Esophagus muscularis mucosa (tissue), 4 donors: ENCODE data around the gene CTTNBP2. TPM values are rescaled to one million over a fixed set of nuclear protein-coding genes. Genes with fewer than 3 reads are reported as not detected.

Source experiments
- DNase-seq: peaks from one replicate; pipeline ENCODE4 v3.0.0-alpha.2; 2017; ENCODE audit errors: extremely low spot score
- H3K27ac ChIP-seq, 4 donors: fragments of 200-600 bp; sonication (generic); replicated peaks in 1 of 4; 1 replicate in 3 of 4; 2 replicates in 1 of 4; pipeline ENCODE4 v1.5.1; 2016 to 2019; ENCODE audit warnings: mild to moderate bottlenecking in 1 of 4
- H3K27me3 ChIP-seq, 4 donors: fragments of 200-600 bp; sonication (generic); one replicate each; pipeline versions ENCODE4 v1.5.1 to v1.6.0; 2016 to 2019
- H3K36me3 ChIP-seq, 4 donors: fragments of 200-600 bp; sonication (generic); one replicate each; pipeline ENCODE4 v1.5.1; 2016 to 2019
- H3K4me1 ChIP-seq, 4 donors: fragments of 200-600 bp; sonication (generic); one replicate each; pipeline ENCODE4 v1.5.1; 2016 to 2019
- H3K4me3 ChIP-seq, 4 donors: fragments of 200-600 bp; sonication (generic); 1 replicate in 2 of 4; 2 replicates in 2 of 4; pipeline ENCODE4 v1.5.1; 2016 to 2019; ENCODE audit warnings: mild to moderate bottlenecking in 4 of 4, moderate library complexity in 1 of 4
- H3K9me3 ChIP-seq, 4 donors: fragments of 200-600 bp; sonication (generic); 1 replicate in 3 of 4; 2 replicates in 1 of 4; pipeline ENCODE4 v1.5.1; 2016 to 2019
- CTCF ChIP-seq, 3 experiments: fragments of 200-600 bp in 2 of 3; fragments of 450-650 bp in 1 of 3; sonication (generic) in 2 of 3; IDR thresholded peaks; one replicate each; pipeline ENCODE4 v1.5.1; 2017 to 2019; ENCODE audit warnings: antibody characterized with exemption in 3 of 3, mild to moderate bottlenecking in 2 of 3, moderate library complexity in 1 of 3
- EP300 ChIP-seq: sonication (generic); formaldehyde crosslinking; IDR thresholded peaks from one replicate; pipeline ENCODE4 v1.6.1; 2017; ENCODE audit warnings: antibody characterized with exemption
- POLR2A ChIP-seq: fragments of 450-650 bp; IDR thresholded peaks from one replicate; pipeline ENCODE4 v1.6.1; 2017; ENCODE audit warnings: antibody characterized with exemption, moderate library complexity, mild to moderate bottlenecking, low read depth
- POLR2AphosphoS5 ChIP-seq, 2 donors: sonication (generic); formaldehyde crosslinking; IDR thresholded peaks; one replicate each; pipeline ENCODE4 v1.6.1; 2017; ENCODE audit warnings: antibody characterized with exemption in 2 of 2
- WGBS: methylation state at CpG from one replicate; pipeline ENCODE4 v1.1.5; 2018; 5-methylcytosine and 5-hydroxymethylcytosine counted together
- intact Hi-C: fragments of 100-400 bp; cut with DNase I; formaldehyde crosslinking; loops from one replicate; pipeline ENCODE4 v1.15.1; 2023
- total RNA-seq, 4 donors: library from RNA; depleted of rRNA; stranded (reverse); fragments of >200 nt; gene quantifications; one replicate each; pipeline versions ENCODE4 v1.1.0 to v1.2.1, GENCODE V29; 2016

Gene CTTNBP2
- total RNA-seq, 4 donors from 2014 or later = 11.6 to 23.7 (median 13.7) TPM

- no peak for TF ChIP-seq CTCF (IDR thresholded peaks at IDR 0.05)
- TF ChIP-seq EP300 = no peak
- TF ChIP-seq POLR2AphosphoS5 (IDR thresholded peaks at IDR 0.05) = no peak
- TF ChIP-seq POLR2A = no peak
- peaks cover 0 to 4% (median 0%) of the 10 kb centered on the region in 4 donors for H3K4me1 ChIP-seq
- WGBS = 90% methylated on average over 3 of the region's 3 CpGs
- intact Hi-C loops = no loop called here
- peaks cover 0 to 17% (median 8%) of the 10 kb centered on the region in 4 donors for H3K36me3 ChIP-seq
- H3K9me3 ChIP-seq = no peaks in the 10 kb centered on the region
- no peak for DNase-seq
- no peak overlapping the region for H3K27ac ChIP-seq
- no peaks in the 10 kb centered on the region for H3K27me3 ChIP-seq
- no peak overlapping the region for H3K4me3 ChIP-seq
Measured at GRCh38 chr7:117793521-117793920, 79.7 kb downstream of the CTTNBP2 start.

- no peaks in the 10 kb centered on the region for H3K9me3 ChIP-seq
- peaks cover 0 to 4% (median 0%) of the 10 kb centered on the region in 4 donors for H3K4me1 ChIP-seq
- no peak overlapping the region for H3K27ac ChIP-seq
- H3K4me3 ChIP-seq = no peak overlapping the region
- H3K27me3 ChIP-seq = no peaks in the 10 kb centered on the region
- peaks cover 0 to 17% (median 8%) of the 10 kb centered on the region in 4 donors for H3K36me3 ChIP-seq
- intact Hi-C loops = no loop called here
- TF ChIP-seq POLR2A (no peak), CTCF (IDR thresholded peaks at IDR 0.05) (no peak)
- 79% methylated on average over 18 of the region's 18 CpGs for WGBS
- DNase-seq = no peak
Measured at GRCh38 chr7:117791877-117792780, 81.1 kb downstream of the CTTNBP2 start.

- H3K27ac ChIP-seq = no peak overlapping the region
- TF ChIP-seq EP300 (no peak), POLR2AphosphoS5 (IDR thresholded peaks at IDR 0.05) (no peak), POLR2A (no peak), CTCF (IDR thresholded peaks at IDR 0.05) (no peak)
- H3K9me3 ChIP-seq = no peaks in the 10 kb centered on the region
- peaks cover 0 to 17% (median 8%) of the 10 kb centered on the region in 4 donors for H3K36me3 ChIP-seq
- H3K4me1 ChIP-seq = peaks cover 0 to 4% (median 0%) of the 10 kb centered on the region in 4 donors
- 92% methylated on average over 5 of the region's 5 CpGs for WGBS
- no peak for DNase-seq
- H3K4me3 ChIP-seq = no peak overlapping the region
- intact Hi-C loops = no loop called here
- no peaks in the 10 kb centered on the region for H3K27me3 ChIP-seq
Measured at GRCh38 chr7:117790731-117791130, 82.5 kb downstream of the CTTNBP2 start.

GRCh38 chr7:117790251-117790650 is 83.0 kb downstream of the CTTNBP2 start:
- no peak overlapping the region for H3K27ac ChIP-seq
- DNase-seq = no peak
- TF ChIP-seq CTCF (IDR thresholded peaks at IDR 0.05) = no peak
- no peak for TF ChIP-seq POLR2A
- TF ChIP-seq EP300 = no peak
- TF ChIP-seq POLR2AphosphoS5 (IDR thresholded peaks at IDR 0.05) = no peak
- intact Hi-C loops = no loop called here
- peaks cover 0 to 4% (median 0%) of the 10 kb centered on the region in 4 donors for H3K4me1 ChIP-seq
- WGBS = 90% methylated on average over 2 of the region's 2 CpGs
- no peak overlapping the region for H3K4me3 ChIP-seq
- H3K9me3 ChIP-seq = no peaks in the 10 kb centered on the region
- no peaks in the 10 kb centered on the region for H3K27me3 ChIP-seq
- peaks cover 0 to 17% (median 8%) of the 10 kb centered on the region in 4 donors for H3K36me3 ChIP-seq
